Glutamatergic neuron (in vitro differentiated cells): ENCODE data around the gene TSBP1. TPM values are rescaled to one million over a fixed set of nuclear protein-coding genes. Genes with fewer than 3 reads are reported as not detected.

Experiments used
- DNase-seq: peaks from one replicate; pipeline ENCODE4 v3.0.0; 2022
- H3K27ac Mint-ChIP-seq: one replicate; pipeline ENCODE4 v1.8.0; 2020; ENCODE audit warnings: mild to moderate bottlenecking, mixed read lengths, inconsistent platforms; ENCODE audit not compliant: unreplicated experiment
- H3K27me3 Mint-ChIP-seq: one replicate; pipeline ENCODE4 v1.8.0; 2020; ENCODE audit warnings: mild to moderate bottlenecking, moderate library complexity, mixed read lengths, inconsistent platforms; ENCODE audit not compliant: unreplicated experiment
- H3K36me3 Mint-ChIP-seq: one replicate; pipeline ENCODE4 v1.8.0; 2020; ENCODE audit warnings: mild to moderate bottlenecking, mixed read lengths, inconsistent platforms; ENCODE audit not compliant: unreplicated experiment
- H3K4me1 Mint-ChIP-seq: one replicate; pipeline ENCODE4 v1.8.0; 2020; ENCODE audit warnings: mild to moderate bottlenecking, low read depth, mixed read lengths, inconsistent platforms; ENCODE audit not compliant: unreplicated experiment
- H3K4me3 Mint-ChIP-seq: one replicate; pipeline ENCODE4 v1.8.0; 2020; ENCODE audit warnings: mild to moderate bottlenecking, mixed read lengths, inconsistent platforms; ENCODE audit not compliant: unreplicated experiment
- H3K9me3 Mint-ChIP-seq: one replicate; pipeline ENCODE4 v1.8.0; 2020; ENCODE audit warnings: mild to moderate bottlenecking, moderate library complexity, mixed read lengths, inconsistent platforms; ENCODE audit not compliant: unreplicated experiment
- CTCF ChIP-seq: fragments of 200-600 bp; sonication (generic); IDR thresholded peaks from one replicate; pipeline ENCODE4 v1.5.0; 2021; ENCODE audit not compliant: partially characterized antibody, unreplicated experiment
- total RNA-seq: library from RNA; stranded (reverse); fragmentation: NEBNext Ultra II Directional; extraction: Animal tissue kit (Norgen Biotek cat#: 25700); gene quantifications from one replicate; pipeline ENCODE4 v1.2.1, GENCODE V29; 2021; ENCODE audit not compliant: unreplicated experiment

Gene TSBP1
- total RNA-seq, 1 donor from 2014 or later, result not detected

DNA sequence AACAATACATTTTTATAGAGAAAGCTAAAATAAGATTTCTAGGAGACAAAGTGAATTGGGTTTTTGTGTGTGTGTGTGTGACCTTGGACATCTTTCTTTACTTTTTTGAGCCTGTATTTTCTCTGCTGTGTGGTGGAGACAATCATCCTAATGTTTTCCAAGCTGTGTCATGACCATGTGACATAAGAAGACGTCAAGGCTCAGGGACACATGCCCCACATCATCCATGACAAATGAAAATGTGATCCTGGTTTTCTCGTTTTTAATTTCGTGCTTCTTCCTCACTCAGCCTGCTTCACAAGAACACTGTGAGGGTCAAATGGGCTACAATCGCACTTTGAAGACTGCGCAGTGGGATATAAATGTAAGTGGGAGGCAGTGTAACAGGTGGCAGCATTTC, 39.2 kb upstream of the TSBP1 start:
- no peak overlapping the region for H3K4me3 Mint-ChIP-seq
- H3K27ac Mint-ChIP-seq, result no peak overlapping the region
- H3K27me3 Mint-ChIP-seq, result peaks cover 2% of the 10 kb centered on the region
- H3K36me3 Mint-ChIP-seq, result no peaks in the 10 kb centered on the region
- H3K4me1 Mint-ChIP-seq, result no peaks in the 10 kb centered on the region
- DNase-seq, result no peak
- H3K9me3 Mint-ChIP-seq, result peaks cover 2% of the 10 kb centered on the region
- no peak for TF ChIP-seq CTCF

- Mint-ChIP-seq H3K4me1 (no peaks in the 10 kb centered on the region), H3K27me3 (no peaks in the 10 kb centered on the region), H3K4me3 (no peak within 1 kb of the TSS), H3K36me3 (no peaks in the 10 kb centered on the region), H3K9me3 (peaks cover 2% of the 10 kb centered on the region), H3K27ac (no peak within 1 kb of the TSS)
- no peak for DNase-seq
- TF ChIP-seq CTCF, result no peak
These were observed 35.2 kb upstream of the TSBP1 start, which contains the start of gene BTNL2 for GRCh38 chr6:32406857-32407256. Gene BTNL2 (minus strand): TSS chr6:32407181. CDS start chr6:32407123, 58 bp downstream.

DNA sequence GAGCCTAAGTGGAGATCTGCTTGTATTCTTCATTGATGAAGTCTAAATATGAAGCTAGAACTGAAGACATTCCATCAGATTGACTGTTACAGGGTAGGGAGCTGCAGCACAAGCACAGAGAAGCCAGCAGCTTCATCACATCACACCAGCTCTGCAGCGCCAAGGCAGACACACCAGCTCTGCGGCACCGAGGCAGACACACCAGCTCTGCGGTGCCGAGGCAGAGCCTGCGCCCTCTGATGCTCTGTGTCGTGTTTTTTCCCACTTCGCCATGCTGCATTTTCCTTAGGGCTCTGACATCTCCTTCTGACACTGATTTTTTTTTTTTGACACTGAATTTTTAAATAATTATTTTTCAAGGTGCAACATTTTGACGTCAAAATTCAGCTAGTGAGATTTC, 34.5 kb upstream of the TSBP1 start:
- H3K4me1 Mint-ChIP-seq, result no peaks in the 10 kb centered on the region
- TF ChIP-seq CTCF, result no peak
- no peak overlapping the region for H3K4me3 Mint-ChIP-seq
- H3K27ac Mint-ChIP-seq, result no peak overlapping the region
- DNase-seq, result no peak
- no peaks in the 10 kb centered on the region for H3K36me3 Mint-ChIP-seq
- no peaks in the 10 kb centered on the region for H3K27me3 Mint-ChIP-seq
- peaks cover 6% of the 10 kb centered on the region for H3K9me3 Mint-ChIP-seq

DNA sequence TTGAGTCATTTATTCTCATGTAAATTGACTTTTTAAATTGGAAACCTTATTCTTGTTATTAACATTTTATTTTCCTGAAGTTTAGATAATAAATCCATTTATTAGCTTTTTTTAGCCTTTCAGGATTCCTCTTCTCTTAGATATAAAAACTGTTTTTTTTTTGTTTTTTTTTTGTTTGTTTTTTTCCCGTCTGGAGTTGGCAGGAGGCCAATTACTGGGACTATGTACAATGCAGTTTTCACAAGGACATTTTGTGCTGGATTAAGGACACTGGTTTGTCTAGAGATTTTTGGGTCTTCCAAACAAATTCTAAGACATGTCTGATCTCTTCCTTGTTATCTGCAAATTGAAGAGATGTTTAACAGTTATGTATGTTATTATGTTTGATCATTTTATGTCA, 34.0 kb upstream of the TSBP1 start:
- Mint-ChIP-seq H3K4me3 (no peak overlapping the region), H3K27ac (no peak overlapping the region), H3K36me3 (no peaks in the 10 kb centered on the region), H3K9me3 (peaks cover 6% of the 10 kb centered on the region), H3K4me1 (no peaks in the 10 kb centered on the region), H3K27me3 (no peaks in the 10 kb centered on the region)
- no peak for DNase-seq
- TF ChIP-seq CTCF, result no peak

- Mint-ChIP-seq H3K9me3 (peaks cover 6% of the 10 kb centered on the region), H3K4me1 (no peaks in the 10 kb centered on the region), H3K27me3 (peaks cover 2% of the 10 kb centered on the region), H3K27ac (no peak overlapping the region), H3K36me3 (no peaks in the 10 kb centered on the region), H3K4me3 (no peak overlapping the region)
- no peak for TF ChIP-seq CTCF
- no peak for DNase-seq
These were observed 31.1 kb upstream of the TSBP1 start for GRCh38 chr6:32402812-32403211.
